Inferior parietal cortex (tissue), 1 donor: ENCODE results near the gene LRBA.
A peak's percentile ranks its signal among the peaks of the same experiment; 100 is the strongest.
"Not testable (repeated sequence)": the region's sequence is repeated elsewhere in the genome, so short reads cannot be mapped to it uniquely, and the experiment has no call there.

ENCODE experiments used
- DNase-seq: peaks from one replicate; pipeline ENCODE4 v3.0.0-alpha.2; 2016; ENCODE audit errors: extremely low spot score

Gene LRBA

GRCh38 chr4:150679018-150679764 is 335.9 kb downstream of the LRBA start:
- DNase-seq = peak; percentile 12

GRCh38 chr4:150673793-150674192 is 341.3 kb downstream of the LRBA start:
- no peak for DNase-seq

- no peak for DNase-seq
These were observed 346.3 kb downstream of the LRBA start for GRCh38 chr4:150668824-150669223.

GRCh38 chr4:150664935-150665334 is 350.1 kb downstream of the LRBA start:
- DNase-seq = no peak

GRCh38 chr4:150662686-150663085 is 352.4 kb downstream of the LRBA start:
- no peak for DNase-seq

GRCh38 chr4:150661551-150661950 is 353.5 kb downstream of the LRBA start:
- not testable (repeated sequence) for DNase-seq

GRCh38 chr4:150658258-150658657 is 356.8 kb downstream of the LRBA start:
- not testable (repeated sequence) for DNase-seq

GRCh38 chr4:150656891-150657290 is 358.2 kb downstream of the LRBA start:
- DNase-seq = no peak

- no peak for DNase-seq
These were observed 364.3 kb downstream of the LRBA start for GRCh38 chr4:150650751-150651150.

- DNase-seq = no peak
These were observed 367.0 kb downstream of the LRBA start for GRCh38 chr4:150648123-150648522.

GRCh38 chr4:150647008-150647407 is 368.1 kb downstream of the LRBA start:
- DNase-seq = no peak

- DNase-seq = no peak
These were observed 373.5 kb downstream of the LRBA start for GRCh38 chr4:150641612-150642011.

- no peak for DNase-seq
These were observed 382.4 kb downstream of the LRBA start for GRCh38 chr4:150632639-150633038.

- no peak for DNase-seq
These were observed 387.0 kb downstream of the LRBA start for GRCh38 chr4:150628073-150628472.

- no peak for DNase-seq
These were observed 390.1 kb downstream of the LRBA start for GRCh38 chr4:150625033-150625432.

- no peak for DNase-seq
These were observed 391.0 kb downstream of the LRBA start for GRCh38 chr4:150624055-150624454.

- DNase-seq = no peak
These were observed 396.0 kb downstream of the LRBA start for GRCh38 chr4:150619042-150619441.

- no peak for DNase-seq
These were observed 406.0 kb downstream of the LRBA start for GRCh38 chr4:150609131-150609530.

- DNase-seq = no peak
These were observed 414.2 kb downstream of the LRBA start for GRCh38 chr4:150600812-150601445.

- no peak for DNase-seq
These were observed 415.5 kb downstream of the LRBA start for GRCh38 chr4:150599547-150599946.

- DNase-seq = no peak
These were observed 416.2 kb downstream of the LRBA start for GRCh38 chr4:150598909-150599308.

GRCh38 chr4:150593996-150594395 is 421.1 kb downstream of the LRBA start:
- DNase-seq = no peak

- DNase-seq = no peak
These were observed 423.2 kb downstream of the LRBA start for GRCh38 chr4:150591904-150592303.
